GM23338 (cell line): ENCODE measurements around the gene EIF5A2. TPM values are rescaled to one million over a fixed set of nuclear protein-coding genes. Genes with fewer than 3 reads are reported as not detected.
"Not testable (repeated sequence)": the region's sequence is repeated elsewhere in the genome, so short reads cannot be mapped to it uniquely, and the experiment has no call there.

Experiments used
- ATAC-seq: fragments of 200-7000 bp; cut with Tn5 transposase; 3 replicates; pipeline ENCODE4 v1.9.1; 2020
- DNase-seq: peaks from one replicate; pipeline ENCODE4 v3.0.0-alpha.2; 2015; ENCODE audit warnings: low spot score
- H2AFZ ChIP-seq: fragments of 200-600 bp; sonication (generic); 2 replicates; pipeline ENCODE4 v1.8.0; 2016; ENCODE audit warnings: antibody characterized with exemption, mild to moderate bottlenecking, moderate library complexity
- H3F3A ChIP-seq: fragments of 200-600 bp; sonication (generic); replicated peaks from 2 replicates; pipeline ENCODE4 v1.8.0; 2017; ENCODE audit warnings: antibody characterized with exemption, mixed run types, low read depth
- H3K27ac ChIP-seq: fragments of 200-600 bp; sonication (generic); 2 replicates; pipeline ENCODE4 v1.6.1; 2016; ENCODE audit warnings: low read depth
- H3K27me3 ChIP-seq: fragments of 200-600 bp; sonication (generic); 2 replicates; pipeline ENCODE4 v1.8.0; 2016; ENCODE audit warnings: mild to moderate bottlenecking, mixed run types, moderate library complexity; ENCODE audit not compliant: insufficient read depth
- H3K36me3 ChIP-seq: fragments of 200-600 bp; sonication (generic); 2 replicates; pipeline ENCODE4 v1.8.0; 2016; ENCODE audit warnings: mild to moderate bottlenecking; ENCODE audit not compliant: insufficient read depth
- H3K4me1 ChIP-seq: fragments of 200-600 bp; sonication (generic); 2 replicates; pipeline ENCODE4 v1.8.0; 2016; ENCODE audit warnings: mild to moderate bottlenecking, moderate library complexity; ENCODE audit not compliant: insufficient read depth
- H3K4me2 ChIP-seq: fragments of 200-600 bp; sonication (generic); 2 replicates; pipeline ENCODE4 v1.7.1; 2017; ENCODE audit warnings: mixed run types
- H3K4me3 ChIP-seq: fragments of 200-600 bp; sonication (generic); 2 replicates; pipeline ENCODE4 v1.6.1; 2016; ENCODE audit warnings: mixed run types
- H3K79me2 ChIP-seq: fragments of 200-600 bp; sonication (generic); replicated peaks from 2 replicates; pipeline ENCODE4 v1.8.0; 2017; ENCODE audit warnings: mild to moderate bottlenecking; ENCODE audit not compliant: insufficient read depth
- H3K9me2 ChIP-seq: fragments of 200-600 bp; sonication (generic); 2 replicates; pipeline ENCODE4 v1.8.0; 2017; ENCODE audit not compliant: insufficient read depth
- H4K20me1 ChIP-seq: fragments of 200-600 bp; sonication (generic); replicated peaks from 2 replicates; pipeline ENCODE4 v1.8.0; 2017; ENCODE audit warnings: mild to moderate bottlenecking; ENCODE audit not compliant: insufficient read depth
- H3K27ac Mint-ChIP-seq: 2 replicates; pipeline ENCODE4 v1.8.0; 2020; ENCODE audit warnings: inconsistent platforms, mild to moderate bottlenecking, moderate library complexity, mixed read lengths
- H3K27me3 Mint-ChIP-seq: 3 replicates; pipeline ENCODE4 v1.8.0; 2022; ENCODE audit warnings: low read depth, mild to moderate bottlenecking, moderate library complexity, mixed read lengths, inconsistent platforms; ENCODE audit not compliant: insufficient read depth, poor library complexity
- H3K36me3 Mint-ChIP-seq: 3 replicates; pipeline ENCODE4 v1.8.0; 2021; ENCODE audit warnings: low read depth, mild to moderate bottlenecking, inconsistent platforms, moderate library complexity, mixed read lengths
- H3K4me1 Mint-ChIP-seq: 3 replicates; pipeline ENCODE4 v1.8.0; 2020; ENCODE audit warnings: mild to moderate bottlenecking, inconsistent platforms, mixed read lengths
- H3K4me3 Mint-ChIP-seq: 3 replicates; pipeline ENCODE4 v1.8.0; 2021; ENCODE audit warnings: moderate library complexity, mild to moderate bottlenecking, inconsistent platforms, mixed read lengths
- H3K9me3 Mint-ChIP-seq: 3 replicates; pipeline ENCODE4 v1.8.0; 2020; ENCODE audit warnings: moderate library complexity, mild to moderate bottlenecking, inconsistent platforms, mixed read lengths
- NANOG ChIP-seq: IDR thresholded peaks from 2 replicates; pipeline ENCODE4 v1.6.1; 2016; ENCODE audit warnings: antibody characterized with exemption, borderline replicate concordance
- ZNF114 ChIP-seq: fragments of 250-450 bp; sonication (Bioruptor Pico); IDR thresholded peaks from 2 replicates; pipeline ENCODE4 v1.5.0; 2020; ENCODE audit warnings: mild to moderate bottlenecking, moderate library complexity
- ZNF462 ChIP-seq: fragments of 250-450 bp; sonication (Bioruptor Pico); IDR thresholded peaks from 2 replicates; pipeline ENCODE4 v1.5.0; 2020; ENCODE audit warnings: mild to moderate bottlenecking, moderate library complexity
- polyA plus RNA-seq: library from polyadenylated mRNA; unstranded; fragments of >200 nt; fragmentation: Nextera tagmentation; extraction: Ambion mirVana; gene quantifications from 2 replicates; pipeline ENCODE4 v1.2.1, GENCODE V29; 2016
- total RNA-seq: library from RNA; depleted of rRNA; stranded (reverse); fragments of >200 nt; shearing (Covaris generic); gene quantifications from 2 replicates; pipeline ENCODE4 v1.2.3, GENCODE V29; 2014
- TF ChIP-seq, protein P1 (sequence below): IDR thresholded peaks from 2 replicates; pipeline ENCODE4 v1.6.1; 2016; ENCODE audit warnings: antibody characterized with exemption

Gene EIF5A2
- total and polyA plus RNA-seq, 2 experiments from 2014 or later: 5.9 to 11.7 TPM

DNA sequence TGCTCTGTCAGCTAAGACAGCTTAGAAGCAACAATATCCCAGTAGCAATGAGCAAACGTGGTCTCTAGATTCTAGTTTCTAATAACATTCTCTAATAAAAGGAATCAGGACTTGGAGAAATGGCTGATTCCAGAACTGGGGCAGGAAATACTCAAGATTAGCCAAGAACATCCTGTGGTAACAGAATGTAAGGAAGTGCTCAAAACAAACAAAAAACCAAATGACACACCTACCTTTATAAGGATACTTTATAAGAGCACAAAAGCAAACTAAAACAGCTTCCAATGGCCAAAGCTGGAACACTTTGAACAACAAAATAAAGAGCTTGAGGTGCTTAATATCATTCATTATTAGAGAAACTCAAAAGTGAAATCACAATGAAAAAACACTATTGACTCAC lies 33.1 kb upstream of the EIF5A2 start (continued):
- TF ChIP-seq ZNF462 (CRISPR knock-in tag) (no peak), ZNF114 (CRISPR knock-in tag) (no peak), NANOG (no peak)
- TF ChIP-seq, protein P1, sequence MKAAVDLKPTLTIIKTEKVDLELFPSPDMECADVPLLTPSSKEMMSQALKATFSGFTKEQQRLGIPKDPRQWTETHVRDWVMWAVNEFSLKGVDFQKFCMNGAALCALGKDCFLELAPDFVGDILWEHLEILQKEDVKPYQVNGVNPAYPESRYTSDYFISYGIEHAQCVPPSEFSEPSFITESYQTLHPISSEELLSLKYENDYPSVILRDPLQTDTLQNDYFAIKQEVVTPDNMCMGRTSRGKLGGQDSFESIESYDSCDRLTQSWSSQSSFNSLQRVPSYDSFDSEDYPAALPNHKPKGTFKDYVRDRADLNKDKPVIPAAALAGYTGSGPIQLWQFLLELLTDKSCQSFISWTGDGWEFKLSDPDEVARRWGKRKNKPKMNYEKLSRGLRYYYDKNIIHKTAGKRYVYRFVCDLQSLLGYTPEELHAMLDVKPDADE: no peak

DNA sequence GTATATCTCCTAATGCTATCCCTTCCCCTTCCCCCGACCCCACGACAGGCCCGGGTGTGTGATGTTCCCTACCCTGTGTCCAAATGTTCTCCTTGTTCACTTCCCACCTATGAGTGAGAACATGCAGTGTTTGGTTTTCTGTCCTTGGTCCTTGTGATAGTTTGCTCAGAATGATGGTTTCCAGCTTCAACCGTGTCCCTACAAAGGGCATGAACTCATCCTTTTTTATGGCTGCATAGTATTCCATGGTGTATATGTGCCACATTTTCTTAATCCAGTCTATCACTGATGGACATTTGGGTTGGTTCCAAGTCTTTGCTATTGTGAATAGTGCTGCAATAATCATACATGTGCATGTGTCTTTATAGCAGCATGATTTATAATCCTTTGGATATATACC lies 24.6 kb upstream of the EIF5A2 start:
- not testable (repeated sequence) for H4K20me1 ChIP-seq, H3K4me1 Mint-ChIP-seq, H3K4me1 ChIP-seq, H2AFZ ChIP-seq, H3K4me3 Mint-ChIP-seq, H3K27me3 ChIP-seq, H3K9me2 ChIP-seq, ATAC-seq, DNase-seq, H3K27ac Mint-ChIP-seq, H3F3A ChIP-seq, H3K4me2 ChIP-seq, H3K36me3 ChIP-seq, H3K79me2 ChIP-seq, H3K27ac ChIP-seq, H3K27me3 Mint-ChIP-seq, H3K4me3 ChIP-seq, H3K36me3 Mint-ChIP-seq
- peaks cover 15% of the 10 kb centered on the region for H3K9me3 Mint-ChIP-seq

GRCh38 chr3:170923553-170923952 lies 15.1 kb upstream of the EIF5A2 start:
- not testable (repeated sequence) for H2AFZ ChIP-seq, H3K9me2 ChIP-seq, H3F3A ChIP-seq, H3K27me3 ChIP-seq, H3K4me3 Mint-ChIP-seq, ATAC-seq, H3K4me1 ChIP-seq, H3K27ac Mint-ChIP-seq, H3K27ac ChIP-seq, H3K4me1 Mint-ChIP-seq, H3K4me2 ChIP-seq, H4K20me1 ChIP-seq, DNase-seq, H3K27me3 Mint-ChIP-seq, H3K79me2 ChIP-seq, H3K4me3 ChIP-seq
- peaks cover 68% of the 10 kb centered on the region for H3K9me3 Mint-ChIP-seq
- H3K36me3 ChIP-seq: peaks cover 12% of the 10 kb centered on the region; the same call in 1 of the 2 replicates
- peaks cover 38% of the 10 kb centered on the region for H3K36me3 Mint-ChIP-seq
